GM12874 (cell line): Measurements from ENCODE around the gene OGN.

Experiments used
- CTCF ChIP-seq: IDR thresholded peaks from 2 replicates; pipeline ENCODE4 v1.5.1; 2011; ENCODE audit warnings: low read depth, mild to moderate bottlenecking, control low read depth, low read length, moderate library complexity; ENCODE audit not compliant: insufficient read depth

Gene OGN

GRCh38 chr9:92432972-92433548 is 28.7 kb upstream of the OGN start:
- TF ChIP-seq CTCF = no peak

GRCh38 chr9:92432350-92432749 is 28.0 kb upstream of the OGN start:
- no peak for TF ChIP-seq CTCF

GRCh38 chr9:92429836-92430235 is 25.5 kb upstream of the OGN start:
- no peak for TF ChIP-seq CTCF

- no peak for TF ChIP-seq CTCF
Observed at GRCh38 chr9:92426501-92427145, 22.2 kb upstream of the OGN start.

GRCh38 chr9:92425474-92425873 is 21.1 kb upstream of the OGN start:
- TF ChIP-seq CTCF = no peak

GRCh38 chr9:92424340-92424739 is 20.0 kb upstream of the OGN start, which contains the start of gene OMD:
Gene OMD, minus strand, starts transcription at chr9:92424471. Its CDS starts 6,913 bp downstream, at chr9:92417558.
- no peak for TF ChIP-seq CTCF

GRCh38 chr9:92423612-92424011 is 19.2 kb upstream of the OGN start:
- TF ChIP-seq CTCF = no peak
